ENCODE data around the gene CTNNBIP1. TPM values are rescaled to one million over a fixed set of nuclear protein-coding genes. Genes with fewer than 3 reads are reported as not detected.

Gene CTNNBIP1
- total RNA-seq, 1 experiment from 2014 or later = 44.4 TPM

DNA sequence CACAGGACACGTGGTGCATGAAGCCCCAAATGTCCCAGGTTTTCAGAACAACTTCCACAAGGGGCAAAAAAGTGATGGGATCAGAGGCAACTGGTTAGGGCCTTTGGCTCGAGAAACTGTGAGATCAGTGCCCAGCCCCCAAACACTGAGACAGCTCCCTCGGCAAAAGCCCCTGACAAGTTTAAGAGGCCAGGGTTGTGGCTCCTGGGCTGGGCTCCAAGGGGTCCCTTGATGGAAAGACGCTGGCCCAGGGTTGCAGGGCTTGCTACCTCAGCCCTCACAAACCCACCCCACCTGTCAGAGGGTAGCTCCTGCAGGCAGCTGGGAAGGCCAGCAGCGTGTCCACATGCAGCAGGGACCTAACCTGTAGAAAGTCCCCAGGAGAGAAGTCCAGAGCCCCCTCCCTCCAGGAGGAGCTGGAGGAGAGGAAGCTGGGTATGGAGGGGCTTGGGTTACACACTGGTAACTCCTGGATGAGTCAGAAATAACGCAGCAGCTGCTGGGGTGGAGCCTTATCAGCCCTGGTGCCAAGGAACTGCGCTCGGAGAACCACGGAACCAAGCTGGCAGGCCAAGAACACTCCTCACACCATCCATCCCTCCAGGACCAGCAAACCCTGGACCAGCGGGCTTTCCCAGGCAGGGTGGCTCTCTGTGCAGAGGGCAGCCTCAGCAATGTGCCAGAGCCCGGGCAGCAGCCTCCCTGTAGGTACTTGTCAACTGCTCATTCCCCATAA lies 37.5 kb downstream of the CTNNBIP1 start:
- Histone ChIP-seq H2BK5ac (ENCODE audit: insufficient read length, low read length) (no peak overlapping the region), H3K9me3 (ENCODE audit: control insufficient read depth, low read depth, low read length) (no peaks in the 10 kb centered on the region), H4K8ac (replicated peaks; ENCODE audit: insufficient read length, low read depth, low read length) (no peak overlapping the region), H3K56ac (ENCODE audit: insufficient read length, low read depth, low read length) (no peak overlapping the region), H3K4me1 (ENCODE audit: insufficient read depth, low read length) (peaks cover 4% of the 10 kb centered on the region; the same call in 1 of the 2 replicates), H2BK15ac (ENCODE audit: low read depth, low read length) (no peak overlapping the region), H3K27ac (ENCODE audit: insufficient read length, low read depth, low read length) (no peak overlapping the region), H3T11ph (ENCODE audit: low read length) (no peak overlapping the region), H4K91ac (ENCODE audit: insufficient read length, low read depth, low read length) (no peak overlapping the region), H3K79me2 (ENCODE audit: insufficient read depth, low read length) (no peaks in the 10 kb centered on the region), H3K23ac (ENCODE audit: insufficient read length, low read depth, low read length) (no peak overlapping the region), H3K4ac (ENCODE audit: low read depth, low read length) (no peak overlapping the region), H2BK20ac (ENCODE audit: low read depth, low read length, poor library complexity, severe bottlenecking) (no peak overlapping the region), H2BK120ac (ENCODE audit: low read depth, low read length, poor library complexity, severe bottlenecking) (no peak overlapping the region), H2AFZ (ENCODE audit: low read length) (no peak overlapping the region), H3K9ac (ENCODE audit: extremely low read depth, insufficient read length, low read length) (no peak overlapping the region), H3K14ac (ENCODE audit: insufficient read depth, low read length) (no peak overlapping the region), H3K27me3 (ENCODE audit: insufficient read depth, low read length) (no peaks in the 10 kb centered on the region), H4K5ac (ENCODE audit: insufficient read length, low read depth, low read length) (no peak overlapping the region), H3K4me2 (ENCODE audit: insufficient read depth, insufficient read length, low read length) (no peak overlapping the region), H4K20me1 (ENCODE audit: control insufficient read depth, insufficient read depth, insufficient read length) (no peaks in the 10 kb centered on the region), H3K23me2 (ENCODE audit: insufficient read length, low read depth, low read length, poor library complexity, severe bottlenecking) (no peaks in the 10 kb centered on the region), H2AK5ac (ENCODE audit: insufficient read length, low read length) (no peak overlapping the region), H3K18ac (ENCODE audit: insufficient read length, low read depth, low read length) (no peak overlapping the region), H3K79me1 (ENCODE audit: insufficient read depth, low read depth, low read length, poor library complexity, severe bottlenecking) (no peaks in the 10 kb centered on the region), H2BK12ac (ENCODE audit: insufficient read length, low read depth, low read length) (no peak overlapping the region)
- TF ChIP-seq, protein P1, sequence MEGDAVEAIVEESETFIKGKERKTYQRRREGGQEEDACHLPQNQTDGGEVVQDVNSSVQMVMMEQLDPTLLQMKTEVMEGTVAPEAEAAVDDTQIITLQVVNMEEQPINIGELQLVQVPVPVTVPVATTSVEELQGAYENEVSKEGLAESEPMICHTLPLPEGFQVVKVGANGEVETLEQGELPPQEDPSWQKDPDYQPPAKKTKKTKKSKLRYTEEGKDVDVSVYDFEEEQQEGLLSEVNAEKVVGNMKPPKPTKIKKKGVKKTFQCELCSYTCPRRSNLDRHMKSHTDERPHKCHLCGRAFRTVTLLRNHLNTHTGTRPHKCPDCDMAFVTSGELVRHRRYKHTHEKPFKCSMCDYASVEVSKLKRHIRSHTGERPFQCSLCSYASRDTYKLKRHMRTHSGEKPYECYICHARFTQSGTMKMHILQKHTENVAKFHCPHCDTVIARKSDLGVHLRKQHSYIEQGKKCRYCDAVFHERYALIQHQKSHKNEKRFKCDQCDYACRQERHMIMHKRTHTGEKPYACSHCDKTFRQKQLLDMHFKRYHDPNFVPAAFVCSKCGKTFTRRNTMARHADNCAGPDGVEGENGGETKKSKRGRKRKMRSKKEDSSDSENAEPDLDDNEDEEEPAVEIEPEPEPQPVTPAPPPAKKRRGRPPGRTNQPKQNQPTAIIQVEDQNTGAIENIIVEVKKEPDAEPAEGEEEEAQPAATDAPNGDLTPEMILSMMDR (conservative IDR thresholded peaks at IDR 0.05) = no peak
- Mint-ChIP-seq H3K9me3 (no peaks in the 10 kb centered on the region), H3K4me3 (no peak overlapping the region), H3K4me1 (peaks cover 11 to 14% of the 10 kb centered on the region in 2 experiments), H3K27ac (peak overlapping the region in 2 of 3 experiments; percentile 39 to 55; a peak in 1 of 7 replicates), H3K36me3 (ENCODE audit: insufficient read depth in 1 of 3, low read depth in 3 of 3) (0 out of 7 replicates have a peak, but pooled peaks cover 0 to 6% (median 0%) of the 10 kb centered on the region in 3 experiments), H3K27me3 (ENCODE audit: low read depth) (no peaks in the 10 kb centered on the region)
- WGBS (ENCODE audit: extremely low coverage, insufficient read length, low lambda C conversion rate) = no CpG with 5 or more reads among the region's 11 CpGs
- DNase-seq = no peak
